Activated naive CD4-positive, alpha-beta T cell treated with anti-CD3 and anti-CD28 coated beads for 36 hours (primary cell): ENCODE measurements around the gene IFFO2. TPM values are rescaled to one million over a fixed set of nuclear protein-coding genes. Genes with fewer than 3 reads are reported as not detected.
A peak's percentile ranks its signal among the peaks of the same experiment; 100 is the strongest.

Source experiments
- CTCF ChIA-PET: fragments of 350-600 bp; sonication (Branson Sonifier 250); formaldehyde crosslinking; loops from one replicate; lab custom pipeline; 2021; ENCODE audit warnings: antibody characterized with exemption; lab: Charles Lee
- DNase-seq: peaks from one replicate; pipeline ENCODE4 v3.0.0-alpha.2; 2020
- H3K27ac Mint-ChIP-seq: one replicate; pipeline ENCODE4 v1.8.0; 2021; ENCODE audit warnings: mild to moderate bottlenecking, mixed read lengths
- H3K27me3 Mint-ChIP-seq: one replicate; pipeline ENCODE4 v1.8.0; 2021; ENCODE audit warnings: low read depth, mixed read lengths
- H3K36me3 Mint-ChIP-seq: one replicate; pipeline ENCODE4 v1.8.0; 2021; ENCODE audit warnings: low read depth, mixed read lengths
- H3K4me1 Mint-ChIP-seq: one replicate; pipeline ENCODE4 v1.8.0; 2021; ENCODE audit warnings: low read depth, mixed read lengths
- H3K4me3 Mint-ChIP-seq: one replicate; pipeline ENCODE4 v1.8.0; 2021; ENCODE audit warnings: mild to moderate bottlenecking, moderate library complexity, mixed read lengths
- H3K9me3 Mint-ChIP-seq: one replicate; pipeline ENCODE4 v1.8.0; 2021; ENCODE audit warnings: mixed read lengths
- intact Hi-C: fragments of 100-400 bp; cut with micrococcal nuclease; formaldehyde crosslinking; loops from one replicate; pipeline ENCODE4 v1.15.1; 2023
- total RNA-seq, 2 experiments: library from RNA; stranded (reverse); gene quantifications; one replicate each; pipeline ENCODE4 v1.2.3, GENCODE V29; 2021

IFFO2 gene
- total RNA-seq, 2 experiments from 2014 or later = 24.9 to 27.0 TPM

GRCh38 chr1:18907917-18908845 lies 48.3 kb downstream of the IFFO2 start:
- peaks cover 27% of the 10 kb centered on the region for H3K4me1 Mint-ChIP-seq
- H3K27ac Mint-ChIP-seq = no peak overlapping the region
- H3K4me3 Mint-ChIP-seq = no peak overlapping the region
- CTCF ChIA-PET = interaction anchor here (0.6 to 3.9 kb wide), 33 partner anchors 8 to 1862 kb away, joined by 3 to 28 read pairs (median 5); no protein-coding TSS in a partner anchor
- intact Hi-C loops = loop anchor here (1.0 to 10.0 kb wide), 7 partner anchors 43 to 747 kb away; no protein-coding TSS in a partner anchor
- DNase-seq = no peak
- H3K27me3 Mint-ChIP-seq = no peaks in the 10 kb centered on the region
- H3K9me3 Mint-ChIP-seq = peaks cover 13% of the 10 kb centered on the region
- H3K36me3 Mint-ChIP-seq = peaks cover 37% of the 10 kb centered on the region

GRCh38 chr1:18907021-18907916 lies 49.2 kb downstream of the IFFO2 start:
- CTCF ChIA-PET = interaction anchor here (0.6 to 3.9 kb wide), 33 partner anchors 9 to 496 kb away, joined by 3 to 28 read pairs (median 4); partner anchors contain the start of genes EMC1, IFFO2 and MRTO4
- DNase-seq = peak; percentile 76
- peaks cover 24% of the 10 kb centered on the region for H3K4me1 Mint-ChIP-seq
- peaks cover 34% of the 10 kb centered on the region for H3K36me3 Mint-ChIP-seq
- H3K4me3 Mint-ChIP-seq = no peak overlapping the region
- H3K27me3 Mint-ChIP-seq = no peaks in the 10 kb centered on the region
- intact Hi-C loops = loop anchor here (1.0 to 10.0 kb wide), 7 partner anchors 44 to 748 kb away; no protein-coding TSS in a partner anchor
- peaks cover 13% of the 10 kb centered on the region for H3K9me3 Mint-ChIP-seq
- H3K27ac Mint-ChIP-seq = no peak overlapping the region

DNA sequence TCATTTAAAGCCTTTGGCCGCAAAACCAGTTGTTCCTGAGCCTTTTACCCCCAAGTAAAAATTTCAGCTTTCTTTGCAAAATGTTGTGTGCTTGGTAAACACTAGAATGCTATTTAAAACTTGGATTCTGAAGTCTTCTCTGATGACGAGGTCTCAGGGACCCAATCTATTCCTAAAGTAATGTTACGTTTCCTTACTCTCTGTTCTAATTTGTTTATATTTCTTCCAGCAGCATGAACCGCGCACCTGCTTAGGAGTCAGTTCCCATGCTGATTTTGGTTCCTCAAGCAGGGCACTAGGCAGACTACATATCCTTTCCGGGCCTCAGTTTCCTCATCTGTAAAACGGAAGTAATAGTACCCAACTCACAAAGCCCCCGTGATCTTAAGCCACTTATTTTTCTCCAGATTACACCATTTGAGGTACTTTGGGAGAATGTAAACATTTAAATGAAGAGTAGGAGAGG lies 53.2 kb downstream of the IFFO2 start:
- no peaks in the 10 kb centered on the region for H3K27me3 Mint-ChIP-seq
- no peak for DNase-seq
- CTCF ChIA-PET = interaction anchor here (0.6 to 1.7 kb wide), 10 partner anchors 9 to 185 kb away, joined by 3 to 16 read pairs (median 4); no protein-coding TSS in a partner anchor
- peaks cover 6% of the 10 kb centered on the region for H3K36me3 Mint-ChIP-seq
- H3K9me3 Mint-ChIP-seq = no peaks in the 10 kb centered on the region
- H3K4me3 Mint-ChIP-seq = peak overlapping the region; percentile 91
- peaks cover 30% of the 10 kb centered on the region for H3K4me1 Mint-ChIP-seq
- intact Hi-C loops = loop anchor here (2.0 to 10.0 kb wide), 4 partner anchors 23 to 751 kb away; no protein-coding TSS in a partner anchor
- H3K27ac Mint-ChIP-seq = no peak overlapping the region

- CTCF ChIA-PET = interaction anchor here (0.5 to 1.7 kb wide), 9 partner anchors 10 to 231 kb away, joined by 3 to 16 read pairs (median 4); no protein-coding TSS in a partner anchor
- peak within 1 kb of the TSS; percentile 96 for H3K27ac Mint-ChIP-seq
- DNase-seq = peak; percentile 97
- H3K4me1 Mint-ChIP-seq = peaks cover 30% of the 10 kb centered on the region
- intact Hi-C loops = loop anchor here (2.0 to 10.0 kb wide), 4 partner anchors 24 to 752 kb away; no protein-coding TSS in a partner anchor
- H3K27me3 Mint-ChIP-seq = no peaks in the 10 kb centered on the region
- H3K9me3 Mint-ChIP-seq = no peaks in the 10 kb centered on the region
- H3K36me3 Mint-ChIP-seq = peaks cover under 1% of the 10 kb centered on the region
- H3K4me3 Mint-ChIP-seq = peak within 1 kb of the TSS; percentile 91
Observed at GRCh38 chr1:18902523-18903290, 53.8 kb downstream of the IFFO2 start, which contains the start of gene ALDH4A1. Gene ALDH4A1 (minus strand): TSS chr1:18902555. CDS start chr1:18902523, 32 bp downstream.

DNA sequence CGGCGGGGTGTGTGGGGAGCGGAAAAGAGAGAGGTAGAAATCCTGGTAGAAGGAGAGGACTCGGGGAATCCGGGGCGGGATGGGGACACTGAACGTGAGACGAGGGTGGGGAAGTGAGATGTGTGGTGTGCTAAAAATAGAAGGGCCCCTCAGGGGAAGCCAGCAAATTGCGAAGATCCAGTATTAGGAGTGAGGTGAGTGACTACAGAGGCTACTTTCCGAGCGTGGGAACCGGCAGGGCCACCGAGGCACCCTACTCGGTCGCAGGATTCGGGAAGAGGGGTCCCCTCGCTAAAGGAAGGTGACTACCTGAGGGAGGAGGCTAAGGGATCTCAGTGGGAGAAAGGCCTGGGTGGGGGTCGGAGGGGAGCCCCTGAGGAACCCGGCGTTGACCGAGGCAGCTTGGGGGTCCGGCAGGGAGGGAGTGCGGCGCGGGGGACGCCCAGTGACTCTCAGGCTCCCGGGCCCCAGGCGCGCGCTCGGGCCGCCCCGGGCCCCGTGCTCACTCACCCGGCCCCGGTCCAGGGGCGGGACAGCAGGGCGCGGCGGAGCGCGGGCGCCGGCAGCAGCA lies 54.4 kb downstream of the IFFO2 start:
- H3K9me3 Mint-ChIP-seq = no peaks in the 10 kb centered on the region
- no peaks in the 10 kb centered on the region for H3K36me3 Mint-ChIP-seq
- peak overlapping the region; percentile 80 for H3K27ac Mint-ChIP-seq
- intact Hi-C loops = loop anchor here (2.0 to 10.0 kb wide), 4 partner anchors 25 to 753 kb away; no protein-coding TSS in a partner anchor
- H3K4me3 Mint-ChIP-seq = peak overlapping the region; percentile 91
- H3K27me3 Mint-ChIP-seq = no peaks in the 10 kb centered on the region
- peaks cover 29% of the 10 kb centered on the region for H3K4me1 Mint-ChIP-seq
- DNase-seq = peak; percentile 33
- CTCF ChIA-PET = interaction anchor here (0.9 to 1.7 kb wide), 6 partner anchors 9 to 186 kb away, joined by 3 to 16 read pairs (median 3); no protein-coding TSS in a partner anchor

DNA sequence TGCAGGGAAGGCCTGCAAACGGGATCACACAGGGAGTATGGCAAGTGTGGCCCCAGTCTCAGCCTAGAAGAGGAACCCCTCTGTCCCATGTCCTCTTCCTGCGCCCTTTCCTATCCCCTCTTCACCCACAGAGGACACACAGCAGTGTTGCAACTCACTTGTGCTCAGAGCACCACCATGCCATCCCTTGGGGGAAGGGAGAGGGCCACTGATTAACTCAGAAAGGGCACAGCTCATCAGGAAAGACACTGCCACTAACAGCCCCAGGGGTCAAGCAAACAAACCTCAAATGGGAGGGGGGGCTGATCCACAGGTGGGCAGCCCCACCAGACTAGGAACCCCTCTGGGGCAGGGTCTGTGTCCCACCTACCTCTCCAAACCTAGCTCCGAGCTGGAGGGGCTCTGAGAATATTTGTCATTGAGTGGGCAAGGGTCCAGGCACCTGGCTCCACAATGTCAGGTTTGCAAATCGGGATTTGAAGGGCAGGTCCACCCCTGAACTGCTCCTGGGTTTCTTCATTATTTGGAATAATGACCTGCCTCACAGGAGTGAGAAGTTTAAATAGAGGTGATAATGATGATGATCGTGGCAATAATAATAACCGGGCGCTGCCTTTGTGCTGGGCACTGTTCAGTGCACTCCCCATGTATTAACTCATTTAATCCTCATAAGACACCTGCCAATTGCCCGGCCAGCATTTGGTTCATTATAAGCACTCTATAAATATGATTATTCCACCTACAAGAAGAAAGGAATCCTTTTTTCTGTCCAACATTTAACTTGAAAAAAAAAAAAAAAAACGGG lies 55.1 kb downstream of the IFFO2 start:
- CTCF ChIA-PET = interaction anchor here (0.9 to 1.0 kb wide), 2 partner anchors 173 to 212 kb away, joined by 3 read pairs; no protein-coding TSS in a partner anchor
- no peak for DNase-seq
- Mint-ChIP-seq H3K4me1 (peaks cover 29% of the 10 kb centered on the region), H3K4me3 (peak overlapping the region; percentile 91), H3K27ac (peak overlapping the region; percentile 80), H3K36me3 (no peaks in the 10 kb centered on the region), H3K27me3 (no peaks in the 10 kb centered on the region), H3K9me3 (no peaks in the 10 kb centered on the region)
- intact Hi-C loops = loop anchor here (10.0 kb wide), 1 partner anchor 753 kb away; no protein-coding TSS in a partner anchor

DNA sequence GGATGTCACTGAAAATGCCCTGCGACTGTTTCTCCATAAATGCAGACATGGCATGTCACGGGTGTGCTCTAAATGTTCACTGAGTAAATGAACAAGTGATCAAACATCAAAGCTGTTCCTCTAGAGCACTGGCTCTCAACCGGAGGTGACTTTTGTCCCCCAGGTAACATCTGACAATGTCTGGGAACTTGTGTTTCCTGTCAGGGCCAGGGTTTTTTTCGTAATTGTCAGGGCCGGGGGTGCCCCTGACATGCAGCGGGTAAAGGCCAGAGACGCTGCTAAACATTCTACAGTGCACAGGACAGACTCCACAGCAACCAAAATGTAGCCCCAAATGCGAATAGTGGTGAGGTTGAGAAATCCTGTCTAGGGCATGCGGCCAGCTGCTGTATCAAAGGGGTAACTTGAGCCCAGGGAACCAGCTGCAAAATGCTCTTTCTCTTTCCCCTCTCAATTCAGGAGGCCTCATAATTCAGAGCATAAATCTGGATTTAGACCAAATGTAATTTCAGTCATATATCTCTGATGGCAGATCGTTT lies 56.1 kb downstream of the IFFO2 start:
- H3K27ac Mint-ChIP-seq = peak overlapping the region; percentile 77
- CTCF ChIA-PET = interaction anchor here (1.0 to 1.6 kb wide), 3 partner anchors 8 to 213 kb away, joined by 3 to 5 read pairs (median 3); no protein-coding TSS in a partner anchor
- intact Hi-C loops = loop anchor here (10.0 kb wide), 1 partner anchor 754 kb away; no protein-coding TSS in a partner anchor
- peak; percentile 76 for DNase-seq
- no peaks in the 10 kb centered on the region for H3K9me3 Mint-ChIP-seq
- H3K36me3 Mint-ChIP-seq = no peaks in the 10 kb centered on the region
- H3K4me3 Mint-ChIP-seq = peak overlapping the region; percentile 36
- peaks cover 29% of the 10 kb centered on the region for H3K4me1 Mint-ChIP-seq
- no peaks in the 10 kb centered on the region for H3K27me3 Mint-ChIP-seq

DNA sequence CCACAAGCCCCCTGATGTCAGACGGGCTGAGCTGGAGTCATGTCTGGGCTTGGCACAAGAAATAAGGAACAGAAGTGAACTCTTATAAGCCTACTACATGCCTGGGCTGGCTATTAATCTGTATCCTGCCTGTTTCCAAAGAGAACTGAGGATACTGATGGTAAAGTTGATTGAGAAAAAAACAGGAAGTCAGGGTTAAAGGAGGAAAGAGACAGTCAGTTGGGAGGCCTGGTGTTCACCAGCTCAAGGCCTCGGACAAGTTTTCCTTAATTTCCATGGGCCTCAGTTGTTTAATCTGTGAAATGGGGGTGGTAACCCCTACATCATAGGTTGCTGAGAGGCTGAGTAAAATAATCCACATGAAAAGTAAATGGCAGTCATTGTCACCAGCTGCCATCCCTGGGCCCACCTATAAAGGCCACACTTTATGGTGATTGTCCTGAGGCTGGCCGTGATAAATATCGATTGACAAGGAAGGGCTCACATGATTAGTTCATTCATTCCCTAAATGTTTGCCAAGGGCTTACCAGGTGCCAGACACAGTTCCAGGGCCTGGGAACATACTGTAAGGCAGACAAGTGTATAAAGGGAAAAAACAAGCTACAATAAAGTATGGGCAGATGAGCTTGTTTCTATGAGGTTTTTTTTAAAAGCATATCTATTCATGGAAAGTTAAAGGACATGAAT lies 57.0 kb downstream of the IFFO2 start:
- Mint-ChIP-seq H3K27ac (no peak overlapping the region), H3K27me3 (no peaks in the 10 kb centered on the region), H3K36me3 (no peaks in the 10 kb centered on the region), H3K4me1 (peaks cover 29% of the 10 kb centered on the region), H3K4me3 (no peak overlapping the region), H3K9me3 (no peaks in the 10 kb centered on the region)
- CTCF ChIA-PET = interaction anchor here (0.7 to 1.6 kb wide), 4 partner anchors 9 to 16 kb away, joined by 3 to 5 read pairs (median 4); no protein-coding TSS in a partner anchor
- intact Hi-C loops = loop anchor here (10.0 kb wide), 1 partner anchor 755 kb away; no protein-coding TSS in a partner anchor
- DNase-seq = no peak

GRCh38 chr1:18898567-18898966 lies 57.9 kb downstream of the IFFO2 start:
- no peak for DNase-seq
- no peaks in the 10 kb centered on the region for H3K27me3 Mint-ChIP-seq
- no peak overlapping the region for H3K4me3 Mint-ChIP-seq
- peaks cover 27% of the 10 kb centered on the region for H3K4me1 Mint-ChIP-seq
- no peaks in the 10 kb centered on the region for H3K9me3 Mint-ChIP-seq
- no peaks in the 10 kb centered on the region for H3K36me3 Mint-ChIP-seq
- H3K27ac Mint-ChIP-seq = no peak overlapping the region
- CTCF ChIA-PET = interaction anchor here (0.6 to 1.0 kb wide), 2 partner anchors 15 to 368 kb away, joined by 3 to 4 read pairs; no protein-coding TSS in a partner anchor
- intact Hi-C loops = no loop called here
